Measurements from ENCODE around the gene EP400. TPM values are rescaled to one million over a fixed set of nuclear protein-coding genes. Genes with fewer than 3 reads are reported as not detected.

EP400 gene
- total and polyA plus RNA-seq, 2 of the 8 experiments (the other 6 are each of a cell fraction or from before 2014, with no cell fraction given): 13.1 to 69.7 TPM

DNA sequence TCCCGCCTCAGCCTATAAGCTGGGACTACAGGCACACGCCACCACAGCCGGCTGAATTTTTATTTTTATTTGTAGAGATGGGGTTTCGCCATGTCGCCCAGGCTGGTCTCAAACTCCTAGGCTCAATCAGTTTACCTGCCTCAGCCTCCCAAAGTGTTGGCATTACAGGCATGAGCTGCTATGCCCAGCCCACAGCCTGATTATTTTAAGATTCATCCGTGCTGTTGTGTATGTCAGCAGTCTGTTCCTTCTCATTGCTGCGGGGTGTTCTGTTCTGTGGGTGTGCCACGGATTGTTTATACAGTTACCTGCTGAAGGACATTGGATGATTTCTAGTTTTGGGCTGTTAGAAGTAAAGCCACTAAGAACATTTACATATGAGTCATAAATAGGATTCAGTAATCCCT is 9.6 kb upstream of the EP400 start (continued):
- no peak for TF ChIP-seq NRF1 (IDR thresholded peaks at IDR 0.05; ENCODE audit: low read depth, low read length)
- TF ChIP-seq GTF2F1 (IDR thresholded peaks at IDR 0.05; ENCODE audit: borderline replicate concordance, low read depth, low read length): no peak

Measured in H1 (cell line).